ENCODE results near the gene ABCA10.

The ABCA10 gene

DNA sequence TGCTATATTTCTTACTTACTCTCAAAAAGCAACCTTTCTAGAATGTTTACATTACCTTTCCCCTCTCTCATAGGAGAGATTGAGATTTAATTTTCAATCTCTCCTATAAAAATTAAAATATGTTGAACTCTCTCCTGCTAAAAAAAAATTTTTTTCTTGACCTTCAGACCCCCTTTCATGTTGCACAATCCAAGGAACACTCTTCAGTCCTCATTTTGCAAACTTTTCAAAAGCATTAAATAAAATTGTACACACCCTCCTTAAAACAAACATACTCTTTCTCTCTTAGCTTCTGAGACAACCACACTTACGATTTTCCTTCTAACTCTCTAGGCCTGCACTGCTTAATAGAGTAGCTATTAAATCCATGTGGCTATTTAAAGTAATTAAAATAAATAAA, 78.3 kb downstream of the ABCA10 start:
- TF ChIP-seq, protein P1, sequence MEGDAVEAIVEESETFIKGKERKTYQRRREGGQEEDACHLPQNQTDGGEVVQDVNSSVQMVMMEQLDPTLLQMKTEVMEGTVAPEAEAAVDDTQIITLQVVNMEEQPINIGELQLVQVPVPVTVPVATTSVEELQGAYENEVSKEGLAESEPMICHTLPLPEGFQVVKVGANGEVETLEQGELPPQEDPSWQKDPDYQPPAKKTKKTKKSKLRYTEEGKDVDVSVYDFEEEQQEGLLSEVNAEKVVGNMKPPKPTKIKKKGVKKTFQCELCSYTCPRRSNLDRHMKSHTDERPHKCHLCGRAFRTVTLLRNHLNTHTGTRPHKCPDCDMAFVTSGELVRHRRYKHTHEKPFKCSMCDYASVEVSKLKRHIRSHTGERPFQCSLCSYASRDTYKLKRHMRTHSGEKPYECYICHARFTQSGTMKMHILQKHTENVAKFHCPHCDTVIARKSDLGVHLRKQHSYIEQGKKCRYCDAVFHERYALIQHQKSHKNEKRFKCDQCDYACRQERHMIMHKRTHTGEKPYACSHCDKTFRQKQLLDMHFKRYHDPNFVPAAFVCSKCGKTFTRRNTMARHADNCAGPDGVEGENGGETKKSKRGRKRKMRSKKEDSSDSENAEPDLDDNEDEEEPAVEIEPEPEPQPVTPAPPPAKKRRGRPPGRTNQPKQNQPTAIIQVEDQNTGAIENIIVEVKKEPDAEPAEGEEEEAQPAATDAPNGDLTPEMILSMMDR (IDR thresholded peaks at IDR 0.05; ENCODE audit: control insufficient read depth, insufficient read depth, low read depth, low read length, missing control alignments), result no peak
- DNase-seq (ENCODE audit: low read depth), result no peak
- no peak overlapping the region for H3K4me3 ChIP-seq (ENCODE audit: control insufficient read depth, low read depth, low read length)

DNA sequence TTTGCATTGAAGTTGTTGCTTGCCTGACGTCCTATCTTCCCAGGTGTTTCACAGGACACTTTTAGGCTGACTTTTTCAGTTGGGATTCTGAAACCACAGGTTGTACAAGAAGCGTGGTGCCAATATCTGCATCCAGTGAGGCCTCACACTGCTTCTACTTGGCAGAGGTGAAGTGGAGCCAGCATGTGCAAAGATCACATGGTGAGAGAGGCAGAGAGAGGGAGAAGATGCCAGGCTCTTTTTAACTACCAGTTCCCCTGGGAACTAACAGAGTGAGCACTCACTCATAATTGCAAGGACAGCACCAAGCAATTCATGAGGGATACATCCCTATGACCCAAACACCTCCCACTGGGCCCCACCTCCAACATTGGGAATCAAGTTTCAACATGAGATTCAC, 81.2 kb downstream of the ABCA10 start:
- no peak for DNase-seq (ENCODE audit: low read depth)
- no peak overlapping the region for H3K4me3 ChIP-seq (ENCODE audit: control insufficient read depth, low read depth, low read length)
- TF ChIP-seq, protein P1 (IDR thresholded peaks at IDR 0.05; ENCODE audit: control insufficient read depth, insufficient read depth, low read depth, low read length, missing control alignments), result no peak

DNA sequence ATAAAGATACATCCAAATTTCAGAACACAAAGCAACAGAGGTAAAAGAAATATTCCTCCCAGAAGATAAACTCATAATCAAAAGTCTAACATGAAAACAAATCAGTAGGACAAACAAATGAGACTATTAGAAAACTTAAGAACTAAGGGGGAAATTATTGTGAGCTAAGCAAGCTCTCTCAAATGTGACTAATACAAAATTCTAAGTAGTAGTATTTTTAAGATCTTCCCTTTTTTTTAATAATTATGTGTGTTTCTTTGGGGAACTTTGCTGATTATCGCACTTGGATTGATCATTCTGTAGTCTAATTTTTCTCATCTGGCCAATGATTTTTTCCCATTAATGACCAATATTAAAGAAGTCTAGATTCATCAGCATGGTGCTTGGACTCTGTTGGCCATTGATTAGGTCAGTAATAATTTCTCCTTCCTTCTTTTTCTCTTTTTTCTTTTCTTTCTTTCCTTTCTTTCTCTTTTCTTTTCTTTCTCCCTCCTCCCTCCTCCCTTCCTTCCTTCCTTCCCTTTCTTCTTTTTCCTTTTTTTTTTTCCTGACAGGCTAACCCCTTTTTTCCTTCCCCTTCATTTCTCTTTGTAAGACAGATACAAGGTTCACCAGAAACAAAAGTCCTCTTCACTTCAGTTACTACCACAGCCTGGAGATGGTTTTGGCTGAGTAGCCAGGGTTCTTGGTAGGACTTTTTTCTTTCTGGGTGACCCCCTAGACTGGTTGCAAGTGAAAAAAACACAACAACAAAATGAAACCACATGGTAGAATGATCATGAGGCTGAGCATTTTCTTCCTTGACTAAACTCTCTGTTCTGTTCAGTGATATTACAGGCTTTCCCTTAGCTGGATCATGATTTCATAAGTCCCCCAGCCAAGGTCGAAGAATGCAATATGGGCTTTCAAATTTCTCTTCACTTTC, 84.0 kb downstream of the ABCA10 start:
- TF ChIP-seq, protein P1 (IDR thresholded peaks at IDR 0.05; ENCODE audit: control insufficient read depth, insufficient read depth, low read depth, low read length, missing control alignments), result no peak
- no peak for DNase-seq (ENCODE audit: low read depth)
- no peak overlapping the region for H3K4me3 ChIP-seq (ENCODE audit: control insufficient read depth, low read depth, low read length)

DNA sequence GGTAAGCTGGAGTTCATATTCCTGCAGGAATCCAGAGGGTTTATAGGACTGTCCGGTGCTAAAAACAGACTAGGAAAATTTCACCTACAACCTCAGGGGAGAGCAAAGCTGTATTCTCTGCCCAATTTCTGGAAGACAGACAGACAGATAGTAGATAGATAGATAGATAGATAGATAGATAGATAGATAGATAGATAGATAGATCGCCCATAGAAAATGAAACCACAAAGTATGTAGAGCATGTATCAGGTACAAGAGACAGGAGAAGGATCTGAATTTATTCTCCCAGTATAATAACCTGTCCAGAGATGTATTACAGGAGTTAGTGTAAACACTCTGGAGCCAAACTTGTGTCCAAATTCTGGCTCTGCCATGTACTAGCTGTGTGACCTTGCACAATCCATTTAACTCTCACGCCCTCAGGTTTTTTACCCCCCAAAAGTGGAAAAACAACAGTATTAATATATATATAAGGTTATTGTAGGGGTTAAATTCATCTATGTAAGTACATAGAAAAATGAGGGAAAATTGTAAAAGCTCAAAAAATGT, 84.9 kb downstream of the ABCA10 start:
- TF ChIP-seq, protein P1 (IDR thresholded peaks at IDR 0.05; ENCODE audit: control insufficient read depth, insufficient read depth, low read depth, low read length, missing control alignments), result no peak
- no peak for DNase-seq (ENCODE audit: low read depth)
- no peak overlapping the region for H3K4me3 ChIP-seq (ENCODE audit: control insufficient read depth, low read depth, low read length)

DNA sequence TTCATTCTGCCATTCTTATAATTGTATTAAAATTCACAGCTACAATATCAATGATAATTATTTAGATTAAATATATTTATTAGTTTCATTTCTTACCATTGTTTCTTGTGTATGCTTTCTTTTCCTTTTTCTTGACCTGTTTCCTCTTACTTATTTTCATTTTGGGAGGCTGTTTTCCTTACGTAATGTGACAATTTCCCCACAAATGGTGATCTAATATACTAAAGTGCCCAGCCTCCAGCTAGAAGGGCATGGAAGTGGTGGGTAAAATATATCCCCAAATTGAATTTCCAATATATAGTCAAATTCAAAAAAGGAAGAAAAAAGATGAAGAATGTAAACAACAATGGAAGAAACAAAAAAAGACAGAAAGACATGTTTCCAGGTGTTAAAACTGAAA, 85.5 kb downstream of the ABCA10 start:
- DNase-seq (ENCODE audit: low read depth), result no peak
- TF ChIP-seq, protein P1 (IDR thresholded peaks at IDR 0.05; ENCODE audit: control insufficient read depth, insufficient read depth, low read depth, low read length, missing control alignments), result no peak
- H3K4me3 ChIP-seq (ENCODE audit: control insufficient read depth, low read depth, low read length), result no peak overlapping the region

DNA sequence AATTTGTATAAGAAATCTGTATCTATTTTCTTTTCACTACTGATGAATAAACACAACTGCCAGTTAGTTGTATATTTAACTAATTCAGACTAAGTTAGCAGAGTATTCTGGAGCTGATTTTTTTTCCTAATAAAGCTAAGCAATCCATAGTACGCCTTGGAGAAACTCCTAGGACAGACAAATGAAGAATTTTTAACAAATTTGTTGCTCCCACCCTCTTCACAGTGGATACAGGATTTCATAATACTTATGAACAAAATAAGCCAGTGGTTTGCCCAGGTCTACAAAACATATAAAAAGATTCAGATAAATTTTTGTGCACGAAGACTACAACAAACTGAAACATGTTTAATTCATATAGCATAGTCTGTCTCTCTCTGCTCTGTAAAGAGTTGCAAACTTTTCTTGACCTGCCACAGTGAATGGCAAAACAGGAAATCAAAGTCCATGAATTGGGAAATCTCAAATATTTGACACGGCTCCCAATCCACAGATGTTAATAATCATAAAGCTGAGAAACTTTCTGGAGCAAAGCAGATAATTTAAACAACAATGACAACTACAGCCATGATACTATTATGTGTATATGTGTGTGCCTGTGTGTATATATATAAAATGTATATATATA, 86.3 kb downstream of the ABCA10 start:
- DNase-seq (ENCODE audit: low read depth), result peak; percentile 43
- H3K4me3 ChIP-seq (ENCODE audit: control insufficient read depth, low read depth, low read length), result no peak overlapping the region
- TF ChIP-seq, protein P1 (IDR thresholded peaks at IDR 0.05; ENCODE audit: control insufficient read depth, insufficient read depth, low read depth, low read length, missing control alignments), result no peak
